ENCODE results near the gene CORO1C.

- TF ChIP-seq GABPA (IDR thresholded peaks at IDR 0.05 in 1 of 2, conservative IDR thresholded peaks at IDR 0.05 in 1 of 2) (no peak), EGR1 (IDR thresholded peaks at IDR 0.05; ENCODE audit: low read depth in 2 of 2) (no peak), ATF3 (IDR thresholded peaks at IDR 0.05) (no peak), REST (IDR thresholded peaks at IDR 0.05) (no peak), SP1 (IDR thresholded peaks at IDR 0.05) (no peak), RAD21 (IDR thresholded peaks at IDR 0.05) (no peak), RXRA (IDR thresholded peaks at IDR 0.05) (no peak), HNF4G (IDR thresholded peaks at IDR 0.05) (no peak), JUND (IDR thresholded peaks at IDR 0.05) (no peak), YY1 (IDR thresholded peaks at IDR 0.05) (no peak), TAF1 (conservative IDR thresholded peaks at IDR 0.05) (no peak)
- TF ChIP-seq, protein P1, sequence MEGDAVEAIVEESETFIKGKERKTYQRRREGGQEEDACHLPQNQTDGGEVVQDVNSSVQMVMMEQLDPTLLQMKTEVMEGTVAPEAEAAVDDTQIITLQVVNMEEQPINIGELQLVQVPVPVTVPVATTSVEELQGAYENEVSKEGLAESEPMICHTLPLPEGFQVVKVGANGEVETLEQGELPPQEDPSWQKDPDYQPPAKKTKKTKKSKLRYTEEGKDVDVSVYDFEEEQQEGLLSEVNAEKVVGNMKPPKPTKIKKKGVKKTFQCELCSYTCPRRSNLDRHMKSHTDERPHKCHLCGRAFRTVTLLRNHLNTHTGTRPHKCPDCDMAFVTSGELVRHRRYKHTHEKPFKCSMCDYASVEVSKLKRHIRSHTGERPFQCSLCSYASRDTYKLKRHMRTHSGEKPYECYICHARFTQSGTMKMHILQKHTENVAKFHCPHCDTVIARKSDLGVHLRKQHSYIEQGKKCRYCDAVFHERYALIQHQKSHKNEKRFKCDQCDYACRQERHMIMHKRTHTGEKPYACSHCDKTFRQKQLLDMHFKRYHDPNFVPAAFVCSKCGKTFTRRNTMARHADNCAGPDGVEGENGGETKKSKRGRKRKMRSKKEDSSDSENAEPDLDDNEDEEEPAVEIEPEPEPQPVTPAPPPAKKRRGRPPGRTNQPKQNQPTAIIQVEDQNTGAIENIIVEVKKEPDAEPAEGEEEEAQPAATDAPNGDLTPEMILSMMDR (IDR thresholded peaks at IDR 0.05; ENCODE audit: low read depth, low read length, missing input control), result no peak
- TF ChIP-seq, protein P2, sequence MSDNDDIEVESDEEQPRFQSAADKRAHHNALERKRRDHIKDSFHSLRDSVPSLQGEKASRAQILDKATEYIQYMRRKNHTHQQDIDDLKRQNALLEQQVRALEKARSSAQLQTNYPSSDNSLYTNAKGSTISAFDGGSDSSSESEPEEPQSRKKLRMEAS (IDR thresholded peaks at IDR 0.05), result no peak
- TF ChIP-seq, protein P3, sequence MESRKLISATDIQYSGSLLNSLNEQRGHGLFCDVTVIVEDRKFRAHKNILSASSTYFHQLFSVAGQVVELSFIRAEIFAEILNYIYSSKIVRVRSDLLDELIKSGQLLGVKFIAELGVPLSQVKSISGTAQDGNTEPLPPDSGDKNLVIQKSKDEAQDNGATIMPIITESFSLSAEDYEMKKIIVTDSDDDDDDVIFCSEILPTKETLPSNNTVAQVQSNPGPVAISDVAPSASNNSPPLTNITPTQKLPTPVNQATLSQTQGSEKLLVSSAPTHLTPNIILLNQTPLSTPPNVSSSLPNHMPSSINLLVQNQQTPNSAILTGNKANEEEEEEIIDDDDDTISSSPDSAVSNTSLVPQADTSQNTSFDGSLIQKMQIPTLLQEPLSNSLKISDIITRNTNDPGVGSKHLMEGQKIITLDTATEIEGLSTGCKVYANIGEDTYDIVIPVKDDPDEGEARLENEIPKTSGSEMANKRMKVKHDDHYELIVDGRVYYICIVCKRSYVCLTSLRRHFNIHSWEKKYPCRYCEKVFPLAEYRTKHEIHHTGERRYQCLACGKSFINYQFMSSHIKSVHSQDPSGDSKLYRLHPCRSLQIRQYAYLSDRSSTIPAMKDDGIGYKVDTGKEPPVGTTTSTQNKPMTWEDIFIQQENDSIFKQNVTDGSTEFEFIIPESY (IDR thresholded peaks at IDR 0.05), result no peak
Observed at GRCh38 chr12:108642899-108643654, 88.2 kb downstream of the CORO1C start.

Measured in liver (tissue), 3 donors.